ENCODE data around the gene S100PBP. TPM values are rescaled to one million over a fixed set of nuclear protein-coding genes. Genes with fewer than 3 reads are reported as not detected.
A peak's percentile ranks its signal among the peaks of the same experiment; 100 is the strongest.
"Not testable (repeated sequence)": the region's sequence is repeated elsewhere in the genome, so short reads cannot be mapped to it uniquely, and the experiment has no call there.

S100PBP gene
- total RNA-seq, 2 experiments from 2014 or later: 58.0 to 65.8 TPM

DNA sequence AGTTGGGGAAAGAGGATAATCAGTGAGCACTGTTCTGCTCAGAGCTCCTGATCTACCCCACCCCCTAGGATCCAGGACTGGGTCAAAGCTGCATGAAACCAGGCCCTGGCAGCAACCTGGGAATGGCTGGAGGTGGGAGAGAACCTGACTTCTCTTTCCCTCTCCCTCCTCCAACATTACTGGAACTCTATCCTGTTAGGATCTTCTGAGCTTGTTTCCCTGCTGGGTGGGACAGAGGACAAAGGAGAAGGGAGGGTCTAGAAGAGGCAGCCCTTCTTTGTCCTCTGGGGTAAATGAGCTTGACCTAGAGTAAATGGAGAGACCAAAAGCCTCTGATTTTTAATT, 43.0 kb upstream of the S100PBP start:
- Mint-ChIP-seq H3K4me1 (peaks cover 9% of the 10 kb centered on the region), H3K9me3 (no peaks in the 10 kb centered on the region), H3K27ac (peak overlapping the region; percentile 58), H3K4me3 (no peak overlapping the region), H3K36me3 (ENCODE audit: low read depth) (peaks cover 27% of the 10 kb centered on the region), H3K27me3 (no peaks in the 10 kb centered on the region)
- no peak for DNase-seq
- ChIA-PET CTCF (interaction anchor here (0.9 to 5.1 kb wide), 6 partner anchors 8 to 209 kb away, joined by 3 to 50 read pairs (median 4); no protein-coding TSS in a partner anchor), POLR2A (no interaction called here)

DNA sequence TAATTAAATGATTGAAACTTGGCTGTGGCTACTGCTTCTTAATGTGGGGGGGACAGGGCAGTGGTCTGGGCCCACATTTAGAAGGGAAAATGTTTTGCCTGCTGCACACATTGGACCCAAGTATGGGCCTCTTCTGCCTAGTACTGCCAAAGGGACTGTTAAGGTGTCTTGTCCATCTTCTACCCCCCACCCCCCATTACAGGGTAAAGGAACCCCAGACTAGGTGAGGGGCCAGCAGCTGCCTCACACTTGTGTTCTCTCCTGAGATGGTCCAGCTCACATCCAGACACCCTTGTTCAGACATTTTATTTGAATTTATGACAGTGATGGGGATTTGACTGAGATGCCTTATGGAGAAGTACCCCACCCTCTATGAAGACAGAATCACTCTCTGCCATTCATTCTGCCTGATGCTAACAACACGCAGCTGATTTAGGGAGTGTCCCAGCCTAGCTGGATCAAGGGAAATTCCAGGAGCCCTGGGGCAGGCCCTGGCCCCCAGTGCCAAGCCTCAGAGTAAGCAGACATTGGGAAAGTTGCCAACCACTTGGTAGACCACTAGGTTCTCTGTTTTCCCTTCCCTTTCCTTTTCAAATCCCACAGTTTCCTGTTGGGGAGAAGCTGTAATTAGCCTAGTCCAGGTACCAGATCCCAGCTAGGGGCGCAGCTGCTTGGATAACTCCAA, 42.4 kb upstream of the S100PBP start:
- no peaks in the 10 kb centered on the region for H3K9me3 Mint-ChIP-seq
- peaks cover 9% of the 10 kb centered on the region for H3K4me1 Mint-ChIP-seq
- no peaks in the 10 kb centered on the region for H3K27me3 Mint-ChIP-seq
- ChIA-PET POLR2A (no interaction called here), CTCF (interaction anchor here (0.5 to 5.1 kb wide), 5 partner anchors 9 to 755 kb away, joined by 3 to 50 read pairs (median 3); no protein-coding TSS in a partner anchor)
- no peak overlapping the region for H3K4me3 Mint-ChIP-seq
- H3K27ac Mint-ChIP-seq: peak overlapping the region; percentile 31
- peaks cover 30% of the 10 kb centered on the region for H3K36me3 Mint-ChIP-seq (ENCODE audit: low read depth)
- no peak for DNase-seq

DNA sequence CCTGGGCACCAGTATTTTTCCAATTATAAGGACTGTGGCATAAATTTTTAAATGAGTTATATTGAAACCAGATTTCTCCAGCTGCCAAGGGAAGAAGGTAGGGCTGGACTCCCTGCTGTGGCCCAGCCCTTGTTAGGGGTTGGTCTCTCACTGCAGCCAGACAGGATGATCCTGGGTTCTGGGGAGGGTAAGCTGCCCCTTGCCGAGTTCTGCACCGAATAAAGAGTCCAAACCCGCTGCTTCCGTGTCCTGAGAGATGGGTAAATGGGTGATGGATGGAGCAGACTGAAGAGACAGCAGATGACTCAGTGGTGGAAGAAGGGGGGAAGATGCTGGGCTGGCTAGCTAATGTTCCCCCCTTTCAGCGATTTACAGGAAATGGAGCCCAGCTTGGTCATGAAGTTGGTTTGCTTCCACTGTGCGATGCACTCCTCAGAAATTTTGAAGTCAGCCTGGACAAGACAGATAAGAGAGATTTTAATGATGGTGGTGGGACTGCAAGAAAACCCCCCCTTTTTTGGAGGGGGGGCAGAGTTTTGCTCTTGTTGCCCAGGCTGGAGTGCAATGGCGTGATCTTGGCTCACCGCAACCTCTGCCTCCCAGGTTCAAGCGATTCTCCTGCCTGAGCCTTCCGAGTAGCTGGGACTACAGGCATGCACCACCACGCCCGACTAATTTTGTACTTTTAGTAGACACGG, 41.7 kb upstream of the S100PBP start:
- ChIA-PET CTCF (interaction anchor here (0.5 to 5.1 kb wide), 3 partner anchors 8 to 755 kb away, joined by 3 to 50 read pairs (median 5); no protein-coding TSS in a partner anchor), POLR2A (no interaction called here)
- H3K36me3 Mint-ChIP-seq (ENCODE audit: low read depth): peaks cover 37% of the 10 kb centered on the region
- no peaks in the 10 kb centered on the region for H3K27me3 Mint-ChIP-seq
- no peak overlapping the region for H3K4me3 Mint-ChIP-seq
- H3K27ac Mint-ChIP-seq: no peak overlapping the region
- peaks cover 9% of the 10 kb centered on the region for H3K4me1 Mint-ChIP-seq
- no peak for DNase-seq
- no peaks in the 10 kb centered on the region for H3K9me3 Mint-ChIP-seq

DNA sequence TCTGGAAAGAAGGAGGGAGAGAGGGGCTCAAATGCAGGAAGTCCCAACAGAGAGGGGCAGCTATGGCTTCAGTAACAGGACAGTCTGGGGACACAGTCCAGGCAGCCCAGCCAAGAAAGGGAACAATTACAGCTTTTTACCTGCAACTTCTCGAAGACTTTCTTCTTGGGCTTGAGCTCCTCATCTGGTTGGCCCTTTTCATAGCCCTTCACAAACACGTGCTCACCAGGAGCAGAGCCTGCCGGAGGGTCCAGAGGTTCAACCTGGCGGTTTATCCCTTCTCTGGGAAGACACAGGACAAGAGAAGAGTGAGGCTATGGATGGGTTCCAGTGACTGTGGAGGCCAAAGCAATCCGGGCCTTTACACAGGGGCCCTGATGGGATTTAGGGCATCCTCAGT, 38.2 kb upstream of the S100PBP start:
- POLR2A ChIA-PET: no interaction called here

DNA sequence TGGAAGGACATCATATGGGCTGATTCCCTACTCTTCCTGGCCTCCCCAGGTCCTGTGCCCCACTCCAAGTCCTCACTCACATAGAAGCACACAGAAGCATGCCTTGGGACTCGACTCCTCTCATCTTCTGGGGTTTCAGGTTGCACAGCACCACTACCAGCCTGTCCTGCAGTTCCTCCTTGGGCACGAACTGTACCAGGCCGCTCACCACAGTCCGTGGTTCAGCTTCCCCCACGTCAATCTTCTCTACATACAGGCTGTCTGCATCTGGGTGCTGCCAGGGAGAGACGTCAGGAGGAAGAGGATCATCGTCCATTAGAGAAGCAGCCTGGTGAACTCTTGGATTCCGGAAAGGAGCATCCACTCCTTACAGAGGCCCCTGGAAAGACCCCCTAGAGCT, 37.4 kb upstream of the S100PBP start:
- H3K36me3 Mint-ChIP-seq (ENCODE audit: low read depth): peaks cover 58% of the 10 kb centered on the region
- POLR2A ChIA-PET: no interaction called here
- CTCF ChIA-PET: interaction anchor here (0.7 kb wide), 1 partner anchor 12 kb away, joined by 3 read pairs; no protein-coding TSS in a partner anchor
- no peaks in the 10 kb centered on the region for H3K27me3 Mint-ChIP-seq
- DNase-seq: no peak
- no peak overlapping the region for H3K4me3 Mint-ChIP-seq
- no peaks in the 10 kb centered on the region for H3K9me3 Mint-ChIP-seq
- peaks cover 6% of the 10 kb centered on the region for H3K4me1 Mint-ChIP-seq
- peak overlapping the region; percentile 42 for H3K27ac Mint-ChIP-seq

More for the DNA sequence above, 38.2 kb upstream of the S100PBP start:
- CTCF ChIA-PET: interaction anchor here (0.7 kb wide), 1 partner anchor 11 kb away, joined by 3 read pairs; no protein-coding TSS in a partner anchor
- DNase-seq: no peak
- Mint-ChIP-seq H3K4me1 (peaks cover 4% of the 10 kb centered on the region), H3K27ac (no peak overlapping the region), H3K27me3 (no peaks in the 10 kb centered on the region), H3K4me3 (no peak overlapping the region), H3K9me3 (no peaks in the 10 kb centered on the region), H3K36me3 (ENCODE audit: low read depth) (peaks cover 54% of the 10 kb centered on the region)

DNA sequence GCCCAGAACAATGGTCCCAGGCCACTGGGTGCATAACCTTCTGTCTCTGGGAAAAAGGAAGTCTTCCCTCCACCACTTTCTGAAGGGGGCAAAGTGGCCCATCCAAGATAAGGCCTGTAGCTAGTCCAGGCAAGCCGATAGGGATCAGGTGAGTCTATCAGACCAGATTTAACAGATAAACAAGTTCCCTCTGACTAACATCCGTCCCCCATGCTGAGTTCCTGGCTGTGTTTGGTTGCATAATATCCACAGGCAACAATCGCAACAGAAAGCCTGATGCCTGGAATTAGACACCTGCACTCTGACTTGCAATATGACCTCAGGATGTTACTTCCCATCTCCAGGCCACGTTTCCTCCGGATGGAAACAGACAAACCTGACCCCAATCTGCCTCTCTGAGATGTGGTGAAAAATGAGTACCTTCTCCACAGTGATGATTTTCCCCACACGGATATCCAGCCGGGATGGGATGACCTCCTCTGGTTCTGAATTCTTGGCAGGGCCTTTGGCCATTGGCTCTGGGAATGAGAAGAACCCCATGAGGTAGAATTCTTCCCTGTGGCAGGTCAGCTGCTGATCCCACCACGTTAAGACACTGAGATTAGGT, 36.7 kb upstream of the S100PBP start:
- peaks cover 4% of the 10 kb centered on the region for H3K4me1 Mint-ChIP-seq
- ChIA-PET CTCF (interaction anchor here (1.0 kb wide), 1 partner anchor 391 kb away, joined by 3 read pairs; no protein-coding TSS in a partner anchor), POLR2A (no interaction called here)
- no peak overlapping the region for H3K27ac Mint-ChIP-seq
- H3K9me3 Mint-ChIP-seq: no peaks in the 10 kb centered on the region
- peaks cover 52% of the 10 kb centered on the region for H3K36me3 Mint-ChIP-seq (ENCODE audit: low read depth)
- DNase-seq: no peak
- H3K4me3 Mint-ChIP-seq: no peak overlapping the region
- no peaks in the 10 kb centered on the region for H3K27me3 Mint-ChIP-seq

DNA sequence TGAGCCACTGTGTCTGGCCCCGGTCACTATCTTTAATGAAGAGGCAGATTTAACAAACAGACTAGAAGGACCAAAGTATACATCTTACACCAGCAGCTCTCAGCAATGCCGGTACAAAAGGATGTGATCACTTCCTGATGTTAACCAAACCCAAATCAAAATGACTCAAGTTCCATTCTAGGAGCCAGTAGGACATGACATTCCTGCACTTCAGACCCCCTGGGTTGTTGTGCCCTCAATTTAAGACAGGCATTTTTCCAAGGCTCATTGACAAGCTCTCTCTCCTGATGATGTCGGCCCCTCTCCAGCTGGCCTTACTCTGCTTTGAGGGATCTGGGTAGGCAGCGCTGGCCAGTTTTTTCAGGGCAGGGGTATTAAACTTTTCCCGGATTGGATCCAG, 35.4 kb upstream of the S100PBP start:
- H3K4me1 Mint-ChIP-seq: peaks cover 3% of the 10 kb centered on the region
- H3K27me3 Mint-ChIP-seq: no peaks in the 10 kb centered on the region
- H3K27ac Mint-ChIP-seq: no peak overlapping the region
- ChIA-PET POLR2A (interaction anchor here (0.5 to 0.7 kb wide), 2 partner anchors 14 to 516 kb away, joined by 6 to 9 read pairs; no protein-coding TSS in a partner anchor), CTCF (interaction anchor here (0.6 to 1.4 kb wide), 7 partner anchors 8 to 390 kb away, joined by 3 to 8 read pairs (median 3); no protein-coding TSS in a partner anchor)
- H3K9me3 Mint-ChIP-seq: no peaks in the 10 kb centered on the region
- peaks cover 58% of the 10 kb centered on the region for H3K36me3 Mint-ChIP-seq (ENCODE audit: low read depth)
- no peak overlapping the region for H3K4me3 Mint-ChIP-seq
- no peak for DNase-seq

DNA sequence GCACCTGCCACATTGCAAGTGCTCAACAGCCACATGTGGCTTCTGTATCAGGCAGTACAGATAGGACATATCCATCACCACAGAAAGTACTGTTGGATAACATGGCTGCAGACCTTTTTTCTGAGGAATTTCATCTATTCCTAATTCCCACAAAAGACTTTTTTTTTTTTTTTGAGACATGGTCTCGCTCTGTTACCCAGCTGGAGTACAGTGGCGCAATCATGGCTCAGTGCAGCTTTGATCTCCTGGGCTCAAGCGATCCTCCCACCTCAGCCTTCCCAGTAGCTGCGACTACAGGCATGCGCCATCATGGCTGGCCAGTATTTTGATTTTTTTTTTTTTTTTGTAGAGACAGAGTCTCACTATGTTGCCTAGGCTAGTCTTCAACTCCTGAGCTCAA, 33.6 kb upstream of the S100PBP start:
- ChIA-PET POLR2A (no interaction called here), CTCF (interaction anchor here (0.6 to 1.8 kb wide), 7 partner anchors 9 to 264 kb away, joined by 3 to 5 read pairs (median 4); no protein-coding TSS in a partner anchor)
- peaks cover 5% of the 10 kb centered on the region for H3K4me1 Mint-ChIP-seq
- no peak overlapping the region for H3K4me3 Mint-ChIP-seq
- H3K27me3 Mint-ChIP-seq: no peaks in the 10 kb centered on the region
- no peak for DNase-seq
- no peaks in the 10 kb centered on the region for H3K9me3 Mint-ChIP-seq
- no peak overlapping the region for H3K27ac Mint-ChIP-seq
- H3K36me3 Mint-ChIP-seq (ENCODE audit: low read depth): peaks cover 53% of the 10 kb centered on the region

DNA sequence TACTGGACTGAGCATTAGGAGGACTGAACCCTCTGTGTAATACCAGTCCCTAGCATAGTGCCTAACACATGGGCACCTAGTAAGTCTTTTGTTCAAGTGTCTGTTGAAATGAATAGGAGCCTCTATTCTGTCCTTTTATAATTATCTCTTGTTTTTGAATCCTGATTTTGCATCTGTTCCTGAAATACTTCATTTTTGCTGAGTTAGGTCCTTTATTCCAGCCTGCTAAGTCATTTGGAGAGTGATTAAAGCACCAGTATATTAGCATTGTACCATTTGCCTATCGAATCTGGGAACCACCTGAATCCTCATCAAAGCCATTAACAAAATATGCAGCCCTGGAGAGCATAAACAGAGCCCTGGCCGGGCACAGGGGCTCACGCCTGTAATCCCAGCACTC, 32.6 kb upstream of the S100PBP start:
- Mint-ChIP-seq H3K4me3 (no peak overlapping the region), H3K27ac (no peak overlapping the region), H3K9me3 (no peaks in the 10 kb centered on the region), H3K27me3 (no peaks in the 10 kb centered on the region), H3K4me1 (peaks cover 5% of the 10 kb centered on the region), H3K36me3 (ENCODE audit: low read depth) (peaks cover 50% of the 10 kb centered on the region)
- ChIA-PET CTCF (no interaction called here), POLR2A (no interaction called here)
- no peak for DNase-seq

DNA sequence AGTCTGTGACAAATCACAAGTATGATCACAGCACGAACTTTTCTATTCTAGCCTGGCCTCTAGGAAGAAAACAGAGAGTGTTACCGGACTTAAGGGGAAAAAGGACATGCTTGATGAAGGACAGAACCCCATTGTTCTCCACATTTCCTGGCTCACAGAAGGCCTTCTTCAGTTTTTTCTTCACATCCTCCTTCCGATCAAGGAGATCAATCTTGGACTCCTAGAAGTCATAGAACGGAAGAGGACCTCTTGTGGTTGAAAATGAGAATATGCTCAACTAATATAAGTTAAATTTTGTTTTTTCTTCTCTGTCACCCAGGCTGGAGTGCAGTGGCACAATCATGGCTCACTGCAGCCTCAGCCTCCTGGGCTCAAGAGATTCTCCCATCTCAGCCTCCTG, 30.6 kb upstream of the S100PBP start:
- Mint-ChIP-seq H3K27ac (no peak overlapping the region), H3K36me3 (ENCODE audit: low read depth) (peaks cover 45% of the 10 kb centered on the region), H3K27me3 (no peaks in the 10 kb centered on the region), H3K9me3 (no peaks in the 10 kb centered on the region), H3K4me1 (peaks cover 9% of the 10 kb centered on the region), H3K4me3 (no peak overlapping the region)
- no peak for DNase-seq
- ChIA-PET POLR2A (no interaction called here), CTCF (interaction anchor here (1.0 kb wide), 1 partner anchor 15 kb away, joined by 3 read pairs; no protein-coding TSS in a partner anchor)

DNA sequence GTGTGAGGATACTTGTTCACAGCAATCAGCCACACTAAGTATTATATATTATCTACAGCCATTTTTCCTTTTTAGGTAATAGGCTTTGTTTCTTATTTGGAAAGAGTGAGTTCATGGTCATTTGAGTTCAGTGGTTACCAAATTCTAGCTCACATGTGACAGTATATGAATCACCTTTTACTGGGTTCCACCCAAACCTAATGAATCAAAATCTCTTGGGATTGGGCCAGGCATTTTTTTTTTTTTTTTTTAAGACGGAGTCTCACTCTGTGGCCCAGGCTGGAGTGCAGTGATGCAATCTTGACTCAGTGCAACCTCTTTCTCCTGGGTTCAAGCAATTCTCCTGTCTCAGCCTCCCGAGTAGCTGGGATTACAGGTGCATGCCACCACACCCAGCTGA, 28.1 kb upstream of the S100PBP start:
- CTCF ChIA-PET: interaction anchor here (0.6 to 1.2 kb wide), 4 partner anchors 17 to 485 kb away, joined by 3 to 4 read pairs (median 4); no protein-coding TSS in a partner anchor
- peaks cover 49% of the 10 kb centered on the region for H3K36me3 Mint-ChIP-seq (ENCODE audit: low read depth)
- H3K27me3 Mint-ChIP-seq, POLR2A ChIA-PET, DNase-seq, H3K4me3 Mint-ChIP-seq, H3K9me3 Mint-ChIP-seq, H3K27ac Mint-ChIP-seq: not testable (repeated sequence)
- H3K4me1 Mint-ChIP-seq: peaks cover 23% of the 10 kb centered on the region

DNA sequence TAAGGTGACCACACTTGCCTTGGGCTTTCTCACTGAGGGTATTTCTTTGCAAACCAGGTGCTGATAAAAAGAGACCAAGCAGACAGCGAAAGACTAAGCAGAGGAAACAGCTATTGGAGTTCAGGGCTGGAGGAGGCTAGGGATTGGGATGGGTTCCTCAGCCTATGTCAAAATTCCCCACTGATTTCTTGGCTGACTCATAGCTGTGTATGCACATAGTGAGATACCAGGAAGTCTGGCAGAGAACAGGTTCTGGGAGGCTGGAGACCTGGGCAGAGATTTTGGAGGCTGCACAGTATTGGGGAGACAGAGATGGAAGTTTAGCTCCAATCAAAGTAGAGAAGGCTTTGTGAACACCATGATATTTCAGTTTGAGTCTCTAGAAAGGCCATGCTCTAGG, 25.6 kb upstream of the S100PBP start:
- POLR2A ChIA-PET: no interaction called here
- DNase-seq: no peak
- H3K27ac Mint-ChIP-seq: no peak overlapping the region
- CTCF ChIA-PET: no interaction called here
- H3K4me3 Mint-ChIP-seq: no peak overlapping the region
- H3K4me1 Mint-ChIP-seq: peaks cover 24% of the 10 kb centered on the region
- H3K36me3 Mint-ChIP-seq (ENCODE audit: low read depth): peaks cover 40% of the 10 kb centered on the region
- no peaks in the 10 kb centered on the region for H3K9me3 Mint-ChIP-seq
- H3K27me3 Mint-ChIP-seq: no peaks in the 10 kb centered on the region

DNA sequence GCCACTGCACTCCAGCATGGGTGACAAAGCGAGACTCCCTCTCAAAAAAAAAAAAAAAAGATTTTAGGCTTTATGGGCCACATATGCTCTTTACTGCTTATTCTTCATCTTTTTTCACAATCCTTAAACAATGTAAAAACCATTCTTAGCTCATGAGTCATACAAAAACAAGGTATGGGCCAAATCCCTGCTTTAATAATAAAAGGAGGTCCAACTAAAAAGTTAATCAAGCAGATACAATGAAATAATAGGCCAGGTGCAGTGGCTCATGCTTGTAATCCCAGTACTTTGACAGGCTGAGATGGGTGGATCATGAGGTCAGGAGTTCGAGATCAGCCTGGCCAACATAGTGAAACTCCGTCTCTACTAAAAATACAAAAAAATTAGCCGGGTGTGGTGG, 21.7 kb upstream of the S100PBP start:
- ChIA-PET CTCF (interaction anchor here (0.7 to 1.0 kb wide), 3 partner anchors 13 to 1955 kb away, joined by 3 to 4 read pairs (median 3); no protein-coding TSS in a partner anchor), POLR2A (interaction anchor here (0.6 to 0.7 kb wide), 2 partner anchors 14 to 23 kb away, joined by 7 to 9 read pairs; no protein-coding TSS in a partner anchor)
- not testable (repeated sequence) for H3K4me3 Mint-ChIP-seq, DNase-seq, H3K27ac Mint-ChIP-seq, H3K9me3 Mint-ChIP-seq, H3K27me3 Mint-ChIP-seq
- peaks cover 58% of the 10 kb centered on the region for H3K36me3 Mint-ChIP-seq (ENCODE audit: low read depth)
- H3K4me1 Mint-ChIP-seq: peaks cover 57% of the 10 kb centered on the region
